HL-60/S4 (cell line): ENCODE results near the gene LRFN4.

Experiments used
- in situ Hi-C: fragments of 300-500 bp; cut with MboI; formaldehyde crosslinking; loops from 2 replicates; pipeline ENCODE4 v1.14.3; 2022; ENCODE audit warnings: low sequenced_read_pairs

Gene LRFN4

DNA sequence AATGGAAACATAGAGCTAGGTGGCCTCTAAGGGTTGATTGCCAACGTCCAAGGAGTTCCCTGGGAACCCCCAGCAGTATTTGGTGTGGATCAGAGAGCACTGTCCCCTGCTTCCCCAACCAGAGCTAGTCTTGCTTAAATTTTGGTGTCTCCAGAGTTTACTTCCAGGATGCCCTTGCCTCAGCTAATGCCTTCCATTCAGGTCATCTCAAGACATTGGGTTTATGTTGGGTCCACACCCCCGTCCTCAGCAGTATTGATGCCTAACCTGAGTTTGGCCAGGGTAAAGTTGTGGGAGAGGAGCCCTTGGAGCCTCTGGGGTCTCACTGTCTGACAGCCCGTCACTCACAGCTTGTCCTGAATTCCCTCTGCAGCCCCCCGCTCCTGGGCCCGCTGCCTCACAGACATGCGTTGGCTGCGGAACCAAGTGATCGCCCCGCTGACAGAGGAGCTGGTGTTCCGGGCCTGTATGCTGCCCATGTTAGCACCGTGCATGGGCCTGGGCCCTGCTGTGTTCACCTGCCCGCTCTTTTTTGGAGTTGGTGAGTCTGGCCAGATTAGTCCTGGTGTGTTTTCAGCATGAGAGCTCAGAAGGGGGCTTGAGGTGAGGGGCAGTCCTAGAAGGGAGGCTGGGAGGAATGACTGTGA lies 12.2 kb upstream of the LRFN4 start:
- in situ Hi-C loops, result no loop called here

DNA sequence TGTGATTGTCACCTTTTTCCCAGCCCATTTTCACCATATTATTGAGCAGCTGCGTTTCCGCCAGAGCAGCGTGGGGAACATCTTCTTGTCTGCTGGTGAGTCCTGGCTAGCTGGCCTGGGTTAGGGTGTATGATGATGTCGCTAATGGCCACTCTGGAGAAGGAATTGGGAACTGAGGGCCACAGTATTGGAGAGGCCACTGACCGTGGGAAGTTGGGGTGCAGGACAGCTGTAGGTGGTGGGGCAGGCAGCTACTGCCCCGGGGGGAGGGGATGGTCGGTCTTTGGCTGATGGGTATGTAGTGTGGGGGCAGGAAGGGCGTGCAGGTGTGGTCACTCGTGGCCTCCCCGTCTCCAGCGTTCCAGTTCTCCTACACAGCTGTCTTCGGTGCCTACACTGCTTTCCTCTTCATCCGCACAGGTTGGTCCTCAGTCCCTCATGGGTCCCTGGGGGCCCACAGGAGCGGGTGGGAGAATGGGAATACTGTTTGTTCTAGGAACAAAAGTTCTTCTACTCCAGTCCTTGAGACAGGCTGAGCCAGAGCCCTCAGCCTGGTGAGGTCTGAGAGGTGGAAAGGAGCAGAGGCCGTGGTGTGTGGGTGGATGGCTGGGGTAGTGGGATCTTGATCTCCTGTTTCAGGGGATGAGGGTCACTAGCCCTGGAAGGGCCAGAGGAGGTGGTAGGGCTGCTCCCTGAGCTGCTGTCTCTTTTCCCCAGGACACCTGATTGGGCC lies 11.6 kb upstream of the LRFN4 start:
- in situ Hi-C loops, result no loop called here

DNA sequence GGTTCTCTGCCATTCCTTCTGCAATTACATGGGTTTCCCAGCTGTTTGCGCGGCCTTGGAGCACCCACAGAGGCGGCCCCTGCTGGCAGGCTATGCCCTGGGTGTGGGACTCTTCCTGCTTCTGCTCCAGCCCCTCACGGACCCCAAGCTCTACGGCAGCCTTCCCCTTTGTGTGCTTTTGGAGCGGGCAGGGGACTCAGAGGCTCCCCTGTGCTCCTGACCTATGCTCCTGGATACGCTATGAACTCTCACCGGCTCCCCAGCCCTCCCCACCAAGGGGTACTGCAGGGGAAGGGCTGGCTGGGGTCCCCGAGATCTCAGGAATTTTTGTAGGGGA lies 11.0 kb upstream of the LRFN4 start:
- in situ Hi-C loops, result no loop called here

DNA sequence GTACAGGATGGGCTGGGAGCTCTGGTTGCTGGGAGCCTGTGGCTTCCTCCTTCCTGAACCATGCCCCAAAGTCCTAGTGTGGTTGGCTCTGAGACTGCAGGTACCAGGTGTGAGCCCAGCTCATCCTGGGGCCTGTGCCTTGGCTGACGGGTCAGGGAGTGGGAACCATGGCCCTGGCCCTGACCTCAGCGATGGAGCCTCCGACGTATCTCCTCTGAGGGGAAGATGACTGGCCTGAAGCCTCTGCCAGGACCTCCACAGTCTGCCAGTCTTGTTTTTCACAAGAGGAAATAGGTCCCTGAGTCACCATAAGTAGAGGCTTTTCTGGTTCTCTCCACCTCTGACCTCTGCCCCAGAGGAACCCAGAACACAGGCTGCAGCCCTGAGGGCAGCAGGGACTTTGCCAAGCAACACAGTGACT lies 10.2 kb upstream of the LRFN4 start:
- in situ Hi-C loops, result no loop called here

DNA sequence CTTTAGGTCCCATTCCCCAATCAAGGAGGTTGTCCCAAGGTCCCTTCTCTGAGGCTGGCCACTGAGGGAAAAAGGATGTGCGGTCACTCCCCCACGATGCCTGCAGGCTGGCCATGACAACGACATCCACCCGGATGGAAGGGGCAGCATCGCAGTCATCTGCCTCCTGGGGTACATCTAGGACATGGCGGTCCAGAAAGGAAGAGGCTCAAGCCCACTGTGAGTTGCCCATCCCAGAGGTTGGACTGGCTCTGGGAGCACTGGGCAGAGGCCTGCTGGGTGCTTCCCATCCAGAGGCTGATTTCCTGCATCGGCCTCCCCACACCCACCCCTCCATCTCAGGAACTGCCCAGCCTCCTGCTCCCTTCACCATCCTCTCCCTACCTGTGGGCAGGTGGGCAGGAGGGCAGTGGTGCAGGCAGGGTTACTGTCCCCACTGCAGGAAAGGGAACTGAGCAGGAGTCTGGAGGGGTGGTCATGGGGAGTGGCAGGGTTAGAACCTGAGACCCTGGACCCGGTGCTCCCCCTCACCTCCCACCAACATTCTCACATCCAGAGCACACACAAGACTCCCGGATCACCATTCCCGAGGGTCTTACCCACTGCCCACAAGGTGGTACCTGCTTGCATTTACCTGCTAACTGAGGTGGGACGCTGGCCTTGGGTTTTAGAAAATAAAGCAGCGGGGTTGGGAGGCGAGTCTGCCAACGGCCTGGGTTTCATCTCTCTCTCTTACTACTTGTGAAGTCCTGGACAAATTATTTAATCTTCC lies 9.2 kb upstream of the LRFN4 start:
- in situ Hi-C loops, result no loop called here

DNA sequence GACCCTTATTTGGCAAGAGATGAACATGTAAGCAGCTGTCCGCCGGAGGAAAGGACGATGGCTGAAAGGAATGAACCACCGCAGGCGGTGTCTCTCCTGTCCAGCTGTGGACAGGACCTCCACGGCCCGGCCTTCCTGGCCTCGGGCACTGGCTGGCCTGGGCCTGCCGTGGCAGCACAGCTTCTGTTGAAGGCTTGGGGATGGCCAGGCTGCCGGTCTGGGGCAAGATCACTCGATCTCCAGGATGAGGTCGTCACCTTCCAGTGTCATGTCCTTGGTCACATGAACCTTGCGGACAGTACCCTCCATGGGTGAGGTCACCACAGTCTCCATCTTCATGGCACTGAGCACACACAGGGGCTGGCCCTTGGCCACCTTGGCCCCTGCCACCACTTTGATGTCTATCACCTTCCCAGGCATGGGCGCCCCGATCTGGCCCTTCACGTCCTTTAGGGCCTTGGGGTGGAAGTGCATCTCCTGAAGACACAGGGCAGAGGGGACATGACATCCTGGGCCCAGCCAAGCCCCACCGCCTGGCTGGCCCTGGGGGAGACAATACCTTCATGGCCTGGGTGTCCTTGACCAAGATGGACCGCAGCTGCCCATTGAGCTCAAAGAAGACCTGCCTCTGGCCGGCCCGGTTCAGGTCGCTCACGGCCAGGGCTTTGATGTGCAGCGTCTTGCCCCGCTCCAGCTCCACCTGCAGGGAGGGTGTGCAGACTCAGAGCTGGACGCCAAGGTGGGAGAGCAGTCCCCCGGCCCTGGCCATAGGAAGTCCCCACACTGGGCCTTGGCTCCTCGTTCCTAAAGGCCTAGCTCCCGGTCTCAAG lies 8.0 kb upstream of the LRFN4 start:
- in situ Hi-C loops, result no loop called here

DNA sequence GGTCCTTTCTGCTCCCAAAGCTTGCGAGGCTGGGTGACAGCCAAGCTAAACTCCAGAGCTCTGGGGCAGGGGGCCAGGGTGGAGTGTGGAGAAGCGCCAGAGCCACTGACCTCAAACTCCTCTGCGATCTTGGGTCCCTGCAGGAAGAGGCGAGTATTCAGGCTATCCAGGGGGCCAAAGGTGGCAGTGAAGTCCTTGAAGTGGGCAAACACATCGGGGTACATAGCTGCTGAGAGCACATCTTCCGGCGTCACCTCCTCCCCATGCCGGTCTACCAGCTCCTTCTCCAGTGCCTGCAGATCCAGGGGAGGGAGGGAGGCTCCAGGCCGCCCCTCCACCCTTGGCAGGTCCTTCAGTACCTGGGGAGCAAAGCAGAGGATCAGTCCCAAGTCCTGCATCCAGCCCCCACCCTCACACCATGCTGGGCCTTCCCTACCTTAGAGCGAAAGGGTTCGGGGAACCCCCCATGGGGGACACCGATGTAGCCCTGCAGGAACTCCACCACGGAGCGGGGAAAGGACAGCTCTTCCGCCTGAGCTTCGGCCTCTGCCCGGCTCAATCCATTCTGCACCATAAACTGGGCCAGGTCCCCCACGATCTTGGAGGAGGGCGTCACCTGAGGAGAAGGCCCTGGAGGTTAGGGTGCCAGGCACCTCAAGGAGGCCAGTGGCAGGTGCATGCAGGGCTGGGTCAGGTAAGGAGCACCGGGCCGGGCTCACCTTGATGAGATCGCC lies 7.2 kb upstream of the LRFN4 start:
- in situ Hi-C loops, result no loop called here

DNA sequence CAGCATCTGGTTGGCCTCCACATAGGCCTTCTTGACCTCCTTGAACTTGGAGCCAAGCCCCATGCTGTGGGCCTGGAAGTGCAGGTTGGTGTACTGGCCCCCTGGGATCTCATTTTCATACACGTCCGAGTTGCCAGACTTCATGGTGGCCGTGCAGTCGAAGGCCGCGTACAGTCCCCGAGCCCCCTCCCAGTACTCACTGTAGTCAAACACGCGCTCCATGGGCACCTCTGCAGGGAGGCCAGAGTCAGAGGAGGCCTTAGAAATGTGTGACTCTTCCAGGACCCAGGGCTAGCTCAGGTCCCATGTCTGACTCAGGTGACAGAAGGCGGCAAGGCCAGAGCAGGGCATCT lies 6.7 kb upstream of the LRFN4 start:
- in situ Hi-C loops, result no loop called here

DNA sequence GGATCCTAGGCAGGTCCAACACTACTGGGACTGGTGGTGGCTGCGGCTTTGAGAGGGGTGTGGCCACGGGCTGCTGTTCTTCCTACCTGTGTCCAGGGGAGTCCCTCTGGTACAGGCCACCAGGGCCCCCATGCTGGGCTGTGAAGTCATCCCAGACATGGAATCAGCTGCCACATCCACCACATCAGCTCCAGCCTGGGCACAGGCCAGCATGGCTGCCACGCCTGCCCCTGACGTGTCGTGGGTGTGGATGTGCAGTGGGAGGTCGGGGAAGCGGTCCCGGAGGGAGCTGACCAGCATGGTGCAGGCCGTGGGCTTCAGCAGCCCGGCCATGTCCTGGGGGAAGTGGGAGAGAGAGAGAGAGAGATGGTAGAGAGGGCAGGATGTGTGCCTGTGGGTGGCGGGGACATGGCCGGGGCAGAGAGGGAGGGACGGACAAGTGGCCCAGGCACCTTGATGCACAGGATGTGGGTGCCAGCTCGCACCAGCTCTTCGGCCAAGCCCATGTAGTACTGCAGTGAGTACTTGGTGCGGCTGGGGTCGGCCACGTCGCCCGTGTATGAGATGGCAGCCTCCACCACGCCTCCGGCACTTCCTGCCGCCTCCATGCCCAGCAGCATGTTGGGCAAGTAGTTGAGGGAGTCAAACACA lies 6.2 kb upstream of the LRFN4 start:
- in situ Hi-C loops, result no loop called here

DNA sequence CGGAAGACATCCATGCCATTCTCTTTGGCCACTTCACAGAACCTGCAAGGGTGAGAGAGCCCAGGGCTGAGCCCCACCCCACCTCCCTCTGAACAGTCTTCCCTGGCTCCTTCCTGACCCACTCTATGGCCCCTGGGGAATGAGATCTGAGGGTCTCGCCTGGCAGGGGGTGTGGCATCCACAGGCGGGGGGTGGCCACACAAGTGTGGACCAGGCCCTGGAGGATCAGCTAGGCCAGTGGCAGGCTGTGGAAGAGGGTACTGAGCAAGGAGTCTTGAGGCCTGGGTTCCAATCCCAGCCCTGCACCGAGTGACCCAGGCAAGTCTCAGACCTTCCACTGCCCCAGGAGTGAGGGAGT lies 5.6 kb upstream of the LRFN4 start:
- in situ Hi-C loops, result no loop called here

DNA sequence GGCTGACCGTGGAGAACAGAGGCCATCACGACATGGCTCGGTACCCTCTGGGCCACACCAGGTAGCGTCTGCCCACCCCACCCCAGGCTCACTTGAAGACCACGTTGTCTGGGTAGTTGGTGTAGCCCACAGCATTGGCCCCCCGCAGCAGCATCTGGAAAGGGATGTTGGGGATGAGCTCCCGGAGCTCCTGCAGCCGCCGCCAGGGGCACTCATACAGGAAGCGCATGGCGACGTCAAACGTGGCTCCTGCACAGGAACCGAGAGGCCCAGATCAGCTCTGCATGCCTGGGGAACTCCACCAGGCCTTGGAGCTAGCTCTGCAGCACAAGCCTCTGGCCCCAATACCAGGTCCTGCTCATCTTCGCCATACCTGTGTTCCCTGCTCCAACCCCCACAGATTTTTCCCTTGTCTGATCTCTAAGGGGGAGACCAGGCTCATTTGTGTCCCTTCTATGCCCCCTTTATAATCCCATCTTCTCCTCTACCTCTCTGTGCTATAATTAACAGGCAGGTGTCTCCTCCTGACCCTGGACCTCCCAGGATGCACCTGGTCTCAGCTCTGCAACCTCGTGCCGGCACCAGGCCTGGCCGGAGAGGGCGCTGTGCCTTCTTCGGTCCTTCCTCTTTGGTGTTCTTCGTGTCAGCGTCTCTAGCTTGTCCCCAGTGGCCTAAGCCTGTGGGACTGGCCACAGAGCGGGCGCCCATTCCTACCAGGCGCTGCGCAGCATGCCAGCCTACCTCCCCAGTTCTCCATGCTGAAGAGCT lies 5.0 kb upstream of the LRFN4 start:
- in situ Hi-C loops, result no loop called here

DNA sequence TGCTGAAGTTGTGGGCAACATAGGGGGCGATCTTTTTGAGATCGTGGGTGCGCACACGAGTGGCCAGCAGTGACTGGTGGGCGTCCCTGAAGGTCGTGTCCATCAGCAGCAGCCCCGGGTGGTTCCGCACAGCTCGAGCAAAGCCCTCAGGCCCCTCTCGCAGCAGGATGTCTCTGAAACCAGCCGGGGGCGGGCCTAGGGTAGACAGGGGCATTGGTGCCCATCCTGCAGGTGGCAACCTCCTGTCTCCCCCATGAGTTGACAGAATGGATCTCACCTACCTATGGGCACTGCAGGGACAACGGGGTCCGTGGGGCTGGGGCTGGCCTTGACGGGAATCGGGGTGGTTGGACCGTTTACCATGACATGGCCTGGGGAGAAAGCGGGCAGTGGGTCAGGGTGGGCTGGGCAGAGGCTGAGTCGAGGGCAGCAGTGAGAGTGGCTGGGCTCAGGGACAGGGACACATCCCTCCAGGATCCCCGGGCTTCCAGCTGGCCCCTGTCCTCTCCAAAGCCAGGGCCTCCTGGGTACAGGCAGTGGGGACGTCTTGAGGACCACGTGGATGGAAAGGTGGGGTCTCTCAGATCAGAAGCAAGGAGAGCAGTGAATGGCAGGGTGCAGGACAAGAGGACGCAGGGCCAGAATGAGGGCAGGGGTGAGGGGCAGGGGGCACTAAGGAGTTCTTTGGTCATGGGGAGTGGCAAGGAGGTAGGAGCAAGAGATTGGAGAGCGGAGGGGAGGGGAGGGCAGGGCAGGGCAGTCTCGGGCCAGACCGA lies 4.2 kb upstream of the LRFN4 start:
- in situ Hi-C loops, result no loop called here

DNA sequence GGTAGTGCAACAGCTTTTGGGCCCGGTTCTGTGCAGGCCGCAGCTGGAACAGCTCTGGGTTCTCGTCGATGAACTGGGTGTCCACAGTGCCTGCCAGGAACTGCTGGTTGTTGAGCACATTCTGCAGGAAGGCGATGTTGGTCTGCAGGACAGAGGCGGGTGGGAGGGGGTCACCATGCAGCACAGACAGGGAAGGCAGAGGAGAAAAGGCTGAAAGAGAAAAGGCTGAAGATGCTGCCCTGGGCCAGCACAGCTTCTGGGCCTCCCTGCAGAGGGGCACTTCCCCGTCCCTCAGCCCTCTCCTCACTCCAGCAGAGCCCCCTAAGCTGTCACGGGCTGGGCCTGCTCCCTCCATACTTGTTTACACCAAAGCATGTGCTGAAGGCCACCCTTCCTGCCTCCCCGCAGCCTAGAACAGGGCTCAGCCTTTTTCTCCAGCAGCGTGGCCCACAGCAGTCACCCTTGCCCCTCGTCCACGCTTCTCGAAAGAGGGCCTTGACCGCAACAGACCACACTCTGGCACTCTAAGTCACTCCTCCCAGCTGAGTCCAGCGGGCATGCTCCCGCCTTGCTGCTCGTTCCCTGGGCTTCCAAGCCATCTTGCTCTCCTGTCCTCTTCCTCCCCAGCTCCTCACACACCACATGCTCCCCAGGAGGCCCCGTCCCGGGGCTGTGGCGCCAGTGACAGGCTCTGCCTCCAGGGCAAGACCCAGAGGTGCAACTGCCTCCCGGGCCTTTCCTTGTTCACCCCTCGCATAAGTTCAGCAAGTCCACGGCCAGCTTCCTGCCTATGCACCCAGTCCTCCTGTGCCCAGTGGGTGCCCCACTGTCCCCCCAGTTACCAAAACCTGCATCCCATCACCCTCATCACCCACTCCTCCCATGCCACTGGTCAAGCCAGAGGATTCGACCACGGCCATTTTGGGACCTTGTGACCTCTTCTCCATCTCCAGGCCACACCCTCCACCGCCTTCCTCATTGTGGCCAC lies 3.3 kb upstream of the LRFN4 start:
- in situ Hi-C loops, result no loop called here

DNA sequence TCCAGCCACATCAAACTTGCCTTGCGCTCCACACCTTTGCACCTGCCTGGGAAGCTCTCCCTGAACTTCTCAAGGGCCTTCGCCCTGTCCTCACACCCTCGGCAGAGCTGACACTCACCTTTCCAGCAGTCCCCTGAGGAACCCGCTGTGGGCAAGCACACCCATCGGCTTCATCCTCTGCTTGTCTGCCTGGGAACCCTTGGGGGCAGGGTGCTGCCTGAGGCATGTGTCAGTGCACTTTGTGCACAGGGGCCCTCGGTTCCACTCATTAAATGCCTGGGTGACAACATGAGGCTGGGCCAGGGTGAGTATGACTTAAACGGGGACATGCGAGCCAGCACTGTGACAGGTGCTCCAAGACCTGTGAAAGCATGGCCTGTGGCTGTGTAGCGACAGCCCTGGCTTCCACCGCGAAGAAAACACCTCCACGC lies 2.6 kb upstream of the LRFN4 start:
- in situ Hi-C loops, result no loop called here

DNA sequence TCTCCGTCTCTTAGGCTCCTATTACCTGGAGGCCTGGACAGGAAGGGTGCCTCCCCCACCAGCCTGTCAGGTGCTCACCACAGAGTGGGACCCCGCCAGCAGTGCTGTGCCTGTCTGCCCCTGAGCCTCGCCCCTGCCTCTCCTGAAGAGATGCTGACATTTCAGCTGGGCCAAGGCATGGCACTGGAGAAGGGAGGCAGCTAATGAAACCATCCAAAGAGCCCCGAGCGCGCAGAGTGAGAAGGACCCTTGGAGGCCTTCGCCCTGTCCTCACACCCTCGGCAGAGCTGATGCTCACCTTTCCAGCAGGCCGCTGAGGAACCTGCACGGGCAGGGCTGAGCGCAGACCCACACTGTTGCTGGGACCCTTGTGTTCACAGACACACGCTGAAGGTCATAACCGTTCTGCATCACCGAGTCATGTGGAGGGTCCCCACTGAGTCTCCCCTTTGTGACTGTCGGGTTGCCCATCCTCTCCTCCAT lies 2.1 kb upstream of the LRFN4 start:
- in situ Hi-C loops, result no loop called here

DNA sequence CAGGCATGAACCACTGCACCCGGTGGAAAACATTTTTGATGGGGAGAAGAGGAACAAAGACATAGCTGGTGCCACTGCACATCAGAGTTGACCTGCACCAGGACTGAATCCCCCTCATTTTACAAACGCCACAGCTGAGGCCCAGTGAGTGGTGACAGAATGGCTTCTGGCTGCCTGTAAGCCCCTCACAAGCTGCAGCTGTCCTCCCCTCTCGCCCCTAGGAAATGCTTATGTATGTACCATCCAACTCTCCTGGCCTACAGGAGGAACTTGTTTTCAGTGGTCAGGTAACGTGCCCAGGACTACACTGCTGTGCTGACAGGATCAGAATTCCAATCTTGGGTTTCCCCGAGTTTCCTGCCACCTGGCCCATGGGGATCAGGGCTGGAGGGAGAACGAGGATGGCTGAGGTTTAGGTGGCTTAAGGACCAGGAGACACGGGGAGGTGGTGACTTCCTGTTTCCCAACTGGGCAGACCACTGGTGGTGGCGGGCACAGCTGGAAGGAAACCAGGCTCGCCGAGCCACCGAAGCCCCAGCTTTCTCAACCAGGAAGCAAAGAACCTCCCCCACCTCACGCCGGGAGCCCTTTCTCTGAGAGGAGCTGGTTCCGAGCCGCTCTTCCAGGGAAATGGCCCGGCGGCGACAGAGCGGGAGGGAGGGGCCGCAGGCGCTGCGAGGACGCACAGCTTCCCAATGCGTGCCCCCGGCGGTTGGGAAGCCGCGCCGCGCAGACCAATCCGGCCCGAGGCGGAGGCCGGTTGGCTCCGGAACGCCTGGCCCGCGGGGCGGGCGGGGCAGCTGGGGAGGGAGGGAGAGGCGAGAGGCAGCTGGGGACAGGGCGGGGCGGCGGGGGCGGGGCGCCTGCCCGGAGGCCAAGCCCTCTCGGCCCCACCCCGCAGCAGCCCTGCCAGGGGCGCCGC lies 1.0 kb upstream of the LRFN4 start:
- in situ Hi-C loops, result no loop called here
